Activated T-cell treated with anti-CD3 and anti-CD28 coated beads for 24 hours (primary cell): ENCODE measurements around the gene EPHA8.

Experiments
- DNase-seq: peaks from one replicate; pipeline ENCODE4 v3.0.0-alpha.2; 2020; ENCODE audit warnings: low read depth

The EPHA8 gene

GRCh38 chr1:22618056-22618455 lies 54.8 kb downstream of the EPHA8 start:
- DNase-seq, result no peak

DNA sequence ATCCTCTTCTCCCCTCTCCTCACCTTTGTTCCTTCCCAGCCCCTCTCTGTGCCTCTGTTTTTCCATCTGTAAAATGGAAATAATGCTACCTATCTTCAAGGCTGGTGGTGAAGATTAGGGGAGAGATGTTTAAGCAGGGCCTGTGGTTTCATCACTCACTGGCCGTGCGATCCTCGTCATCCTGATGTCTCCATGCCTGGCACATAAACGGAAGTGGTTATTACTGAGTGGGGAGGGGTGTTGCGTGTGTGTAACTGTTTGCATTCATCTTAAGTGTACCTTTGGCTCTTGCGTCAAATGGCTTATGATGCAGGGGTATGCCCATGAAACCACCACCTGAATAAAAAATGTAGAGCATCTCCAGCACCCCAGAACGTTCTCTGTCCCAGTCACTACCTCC lies 56.0 kb downstream of the EPHA8 start:
- no peak for DNase-seq

DNA sequence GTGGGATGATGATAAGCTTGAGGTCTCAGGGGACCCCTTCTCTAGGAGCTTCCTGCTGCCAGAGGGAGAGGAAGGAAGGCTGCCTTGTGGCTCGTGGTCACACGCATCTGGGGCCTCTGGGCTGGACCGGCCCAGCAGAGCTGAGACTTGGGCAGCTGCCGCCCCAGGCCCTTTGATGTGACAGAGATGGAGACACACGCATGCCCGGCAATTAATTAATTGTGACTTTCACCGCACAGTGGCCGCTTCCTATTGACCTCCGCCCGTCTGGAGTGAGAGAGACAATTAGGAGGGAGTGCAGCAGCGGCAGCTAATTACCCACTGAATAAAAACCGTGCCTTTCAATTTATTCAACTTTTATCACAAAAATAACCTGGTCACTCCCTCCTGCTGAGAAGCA lies 56.5 kb downstream of the EPHA8 start:
- DNase-seq, result no peak

GRCh38 chr1:22621761-22622160 lies 58.5 kb downstream of the EPHA8 start:
- DNase-seq, result no peak

GRCh38 chr1:22625262-22625925 lies 62.1 kb downstream of the EPHA8 start:
- no peak for DNase-seq

DNA sequence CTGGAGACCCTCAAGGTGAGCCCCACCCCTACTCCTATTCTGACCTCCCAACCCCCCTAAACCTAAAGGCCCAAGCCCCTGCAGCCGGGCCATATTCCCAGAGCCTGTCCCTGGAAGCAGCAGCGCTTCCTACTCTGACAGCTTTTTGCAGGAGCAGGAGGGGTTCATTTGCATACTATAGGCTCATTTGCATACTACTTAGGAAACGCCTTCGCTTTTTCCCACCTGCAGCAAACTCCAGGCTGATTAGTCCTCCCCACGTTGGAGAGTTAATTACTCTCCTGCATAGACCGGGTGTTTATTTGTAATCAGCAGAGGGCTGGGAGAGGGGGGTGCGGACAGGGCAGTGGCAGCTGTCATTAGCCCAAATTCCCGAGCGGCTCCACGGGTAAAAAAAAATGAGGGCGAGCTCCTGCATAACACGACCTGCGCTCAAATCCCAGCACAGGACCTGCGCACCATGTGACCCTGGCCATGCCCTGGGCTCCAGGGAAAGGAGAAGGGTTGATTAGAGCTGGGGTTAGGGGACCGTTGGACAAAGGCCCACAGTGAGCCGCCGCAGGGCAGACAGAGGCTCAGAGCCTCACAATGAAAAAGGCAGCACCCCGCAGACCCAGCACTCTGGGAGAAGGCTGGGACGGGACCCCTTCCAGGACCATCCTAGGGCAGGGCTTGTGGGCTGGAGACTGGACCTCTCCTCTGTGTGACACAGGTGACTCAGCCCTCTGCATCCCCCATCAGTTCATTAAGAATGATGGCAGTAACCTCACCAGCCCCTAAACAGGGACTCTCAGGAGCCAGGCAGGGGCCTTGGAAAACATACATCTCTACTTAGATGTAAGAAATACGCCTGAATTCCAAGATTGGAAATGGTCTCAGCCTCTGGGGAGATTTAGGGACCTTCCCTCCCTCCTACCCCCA lies 63.2 kb downstream of the EPHA8 start:
- DNase-seq, result no peak

DNA sequence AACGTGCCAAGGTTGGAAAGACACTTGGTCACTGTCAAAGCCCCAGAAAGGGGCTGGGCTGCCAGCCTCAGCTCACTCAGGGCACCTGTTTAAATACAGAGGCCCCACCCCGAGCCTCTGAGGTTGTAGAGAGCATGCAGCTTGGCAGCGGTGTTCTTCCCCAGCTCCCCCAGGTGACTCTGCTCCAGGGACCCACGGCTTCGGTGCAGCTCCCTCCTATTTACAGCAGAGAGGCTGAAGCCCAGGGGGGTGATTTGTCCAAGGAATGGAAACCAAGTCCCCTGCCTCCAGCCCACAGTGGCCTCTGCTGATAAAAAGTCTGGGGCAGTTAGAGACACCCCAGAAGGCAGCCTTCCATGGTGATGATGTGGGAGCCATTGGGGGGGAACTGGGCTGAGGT lies 64.0 kb downstream of the EPHA8 start:
- DNase-seq, result no peak

- no peak for DNase-seq
These were observed 65.6 kb downstream of the EPHA8 start for GRCh38 chr1:22628698-22629444.

- no peak for DNase-seq
These were observed 66.6 kb downstream of the EPHA8 start for GRCh38 chr1:22629886-22630285.

DNA sequence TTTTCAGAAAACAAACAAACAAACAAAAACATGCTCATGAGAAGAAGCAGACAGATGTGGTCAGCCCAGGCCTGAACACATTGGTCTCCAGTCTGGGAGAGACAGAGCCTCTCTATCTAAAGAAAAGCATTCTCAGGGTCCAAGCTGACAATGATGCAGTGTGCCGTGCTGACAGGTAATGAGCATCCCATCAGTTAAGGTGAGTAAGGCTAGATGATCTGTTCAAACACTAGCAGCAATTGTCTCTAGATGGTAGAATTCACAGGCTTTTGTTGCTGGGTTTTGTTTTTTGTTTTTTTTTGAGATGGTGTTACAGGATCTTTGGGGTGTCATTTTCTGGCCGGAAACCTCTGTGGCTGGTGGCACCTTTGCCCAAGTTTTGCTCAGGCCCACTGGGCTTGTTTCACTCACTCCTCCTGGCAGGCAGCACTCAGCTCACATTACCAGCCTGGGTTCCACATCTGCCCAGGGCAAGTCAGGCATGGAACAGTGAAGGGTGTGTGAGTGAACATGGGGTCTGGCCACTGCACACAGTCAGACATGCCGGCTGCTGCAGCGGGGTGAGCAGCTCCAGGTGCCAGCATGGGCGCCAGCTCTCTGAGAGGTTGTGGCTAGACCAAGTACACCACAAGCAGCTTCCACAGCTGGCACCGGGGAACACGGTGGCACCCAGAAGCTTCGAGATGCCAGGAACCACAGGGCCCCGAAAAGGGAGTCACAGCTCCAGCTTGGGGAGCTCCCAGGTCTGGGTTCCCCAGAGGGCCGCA lies 70.6 kb downstream of the EPHA8 start:
- DNase-seq, result no peak

- DNase-seq, result no peak
These were observed 72.1 kb downstream of the EPHA8 start for GRCh38 chr1:22635436-22635835.

GRCh38 chr1:22636353-22636752 lies 73.1 kb downstream of the EPHA8 start, which contains the start of gene C1QA:
TSS of gene C1QA (plus strand) at chr1:22636628. CDS start at chr1:22637617, 989 bp downstream.
- DNase-seq, result no peak

- no peak for DNase-seq
These were observed 73.6 kb downstream of the EPHA8 start for GRCh38 chr1:22636927-22637326.

- DNase-seq, result no peak
These were observed 74.7 kb downstream of the EPHA8 start for GRCh38 chr1:22637907-22638445.

- no peak for DNase-seq
These were observed 75.4 kb downstream of the EPHA8 start for GRCh38 chr1:22638476-22639234.

GRCh38 chr1:22639286-22639685 lies 76.0 kb downstream of the EPHA8 start:
- no peak for DNase-seq

DNA sequence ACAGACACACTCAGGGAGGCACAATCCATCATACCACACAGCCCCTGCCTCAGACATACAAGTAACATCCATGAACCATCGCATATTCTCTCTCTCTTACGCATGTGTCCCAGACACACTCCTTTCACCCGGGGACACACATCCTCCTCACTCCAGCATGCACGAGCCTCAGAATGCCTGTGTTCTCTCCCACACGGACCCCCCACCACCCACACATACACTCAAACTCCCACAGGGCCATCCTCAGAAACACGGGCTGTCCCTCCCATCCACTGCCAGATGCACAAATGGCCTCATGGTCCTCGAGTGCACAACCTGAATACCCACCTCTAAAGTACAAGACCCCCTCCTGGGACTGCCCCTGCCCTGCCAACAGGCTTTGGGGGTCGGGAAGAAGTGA lies 78.0 kb downstream of the EPHA8 start:
- DNase-seq, result no peak

DNA sequence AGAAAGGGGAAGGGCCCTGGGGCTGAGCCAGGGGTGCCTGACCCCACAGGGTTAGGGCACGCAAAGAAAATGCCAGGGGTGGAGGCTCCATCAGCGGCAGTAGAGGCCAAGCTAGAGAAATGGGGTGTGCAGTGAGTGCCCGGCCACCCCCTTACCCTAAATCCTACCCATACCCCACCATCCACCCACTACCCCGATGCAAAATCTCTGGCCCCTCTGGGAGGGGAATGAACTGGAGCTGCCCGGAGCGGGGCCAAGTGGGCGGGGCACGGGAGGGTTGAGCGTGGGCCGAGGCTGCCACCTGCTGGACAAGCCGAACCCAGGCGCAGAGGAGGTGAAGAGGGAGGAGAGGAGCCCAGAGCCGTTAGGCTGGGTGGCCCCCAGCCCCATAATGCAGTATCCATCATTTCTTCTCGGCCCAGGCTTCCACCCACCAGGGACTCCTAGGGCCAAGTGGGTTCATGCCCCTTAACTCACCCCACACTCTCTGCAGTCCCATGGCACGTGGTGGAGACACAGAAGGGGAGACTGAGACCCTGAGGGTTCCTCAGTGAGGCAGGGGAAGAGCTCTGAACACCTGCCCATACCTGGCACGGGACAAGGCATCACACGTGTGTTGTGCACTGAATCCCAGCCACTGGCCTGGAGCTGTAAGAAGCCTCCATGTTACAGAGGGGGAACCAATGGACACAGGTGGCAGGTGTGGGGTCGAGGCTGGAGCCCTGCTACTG lies 78.8 kb downstream of the EPHA8 start:
- peak; percentile 61 for DNase-seq

GRCh38 chr1:22643381-22643780 lies 80.1 kb downstream of the EPHA8 start, which contains the start of gene C1QC:
TSS of gene C1QC (plus strand) at chr1:22643633. CDS start at chr1:22644024, 391 bp downstream.
- DNase-seq, result no peak

GRCh38 chr1:22643928-22644327 lies 80.6 kb downstream of the EPHA8 start:
- DNase-seq, result no peak
